ENCODE results near the gene SCFD2.
"Not testable (repeated sequence)": the region's sequence is repeated elsewhere in the genome, so short reads cannot be mapped to it uniquely, and the experiment has no call there.

SCFD2 gene

DNA sequence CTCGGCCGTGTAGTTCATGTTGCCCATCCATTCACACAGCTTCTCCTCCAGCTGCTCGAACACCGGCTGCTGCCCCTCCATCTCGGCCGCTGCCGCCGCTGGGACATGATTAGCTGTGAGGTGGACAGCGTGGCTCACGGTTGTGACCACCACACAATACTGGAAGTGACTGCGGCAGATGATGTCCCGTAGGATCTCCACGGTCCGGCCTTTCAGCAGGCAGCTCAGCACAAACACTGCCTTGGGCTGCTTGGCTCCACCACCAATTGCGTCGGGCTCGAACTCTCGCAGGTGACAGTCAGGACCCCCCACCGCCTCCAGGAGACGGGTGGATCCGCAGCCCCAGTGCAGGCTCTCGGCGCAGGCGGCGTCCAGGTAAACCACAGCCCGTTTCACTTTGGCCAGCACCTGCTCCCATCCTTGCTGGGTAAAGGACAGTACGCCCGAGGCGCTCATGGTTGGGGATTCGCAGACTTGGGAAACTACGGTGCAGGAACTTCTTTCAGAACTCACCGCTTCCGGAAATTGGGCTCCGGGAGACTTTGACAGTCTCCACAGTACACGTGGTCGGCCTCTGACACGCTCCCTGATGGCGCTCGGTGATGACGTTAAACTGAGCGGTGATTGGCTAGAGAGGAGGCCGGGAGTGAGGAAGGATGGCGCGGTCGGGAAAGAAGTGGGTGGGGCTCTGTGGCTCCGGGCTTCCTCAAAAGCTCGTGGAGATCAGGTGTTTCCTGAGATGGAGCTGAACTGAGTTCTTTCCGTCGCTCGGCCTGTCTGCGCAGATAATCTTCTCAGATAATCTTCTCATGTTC is at the start of gene SCFD2:
Gene SCFD2 (minus strand): TSS at position 576 of the 815 bp plus-strand sequence.
- H3K4me1 ChIP-seq (ENCODE audit: control insufficient read depth, insufficient read depth, low read length) = peaks cover 41% of the 10 kb centered on the region

DNA sequence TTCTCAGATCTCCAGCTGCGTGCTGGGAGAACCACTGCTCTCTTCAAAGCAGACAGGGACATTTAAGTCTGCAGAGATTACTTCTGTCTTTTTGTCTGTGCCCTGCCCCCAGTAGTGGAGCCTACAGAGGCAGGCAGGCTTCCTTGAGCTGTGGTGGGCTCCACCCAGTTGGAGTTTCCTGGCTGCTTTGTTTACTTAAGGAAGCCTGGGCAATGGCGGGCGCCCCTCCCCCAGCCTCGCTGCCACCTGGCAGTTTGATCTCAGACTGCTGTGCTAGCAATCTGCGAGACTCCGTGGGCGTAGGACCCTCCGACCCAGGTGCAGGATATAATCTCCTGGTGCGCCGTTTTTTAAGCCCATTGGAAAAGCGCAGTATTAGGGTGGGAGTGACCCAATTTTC is 43.6 kb upstream of the SCFD2 start:
- not testable (repeated sequence) for DNase-seq (ENCODE audit: low read depth); H3K9me3 ChIP-seq (ENCODE audit: control insufficient read depth, low read length); H3K4me1 ChIP-seq (ENCODE audit: control insufficient read depth, insufficient read depth, low read length); H3K9ac ChIP-seq (ENCODE audit: low read length); H3K36me3 ChIP-seq (ENCODE audit: control insufficient read depth, insufficient read depth, low read length, severe bottlenecking); H3K27me3 ChIP-seq (replicated peaks; ENCODE audit: control insufficient read depth, insufficient read depth, low read length); H3K4me3 ChIP-seq (ENCODE audit: low read length)

More for the DNA sequence above, at the start of gene SCFD2:
- Histone ChIP-seq H3K4me3 (ENCODE audit: low read length) (peak within 1 kb of the TSS; percentile 98), H3K36me3 (ENCODE audit: control insufficient read depth, insufficient read depth, low read length, severe bottlenecking) (no peaks in the 10 kb centered on the region), H3K9me3 (ENCODE audit: control insufficient read depth, low read length) (no peaks in the 10 kb centered on the region), H3K9ac (ENCODE audit: low read length) (peak within 1 kb of the TSS; percentile 94), H3K27me3 (replicated peaks; ENCODE audit: control insufficient read depth, insufficient read depth, low read length) (no peaks in the 10 kb centered on the region)
- DNase-seq (ENCODE audit: low read depth) = peak; percentile 99

DNA sequence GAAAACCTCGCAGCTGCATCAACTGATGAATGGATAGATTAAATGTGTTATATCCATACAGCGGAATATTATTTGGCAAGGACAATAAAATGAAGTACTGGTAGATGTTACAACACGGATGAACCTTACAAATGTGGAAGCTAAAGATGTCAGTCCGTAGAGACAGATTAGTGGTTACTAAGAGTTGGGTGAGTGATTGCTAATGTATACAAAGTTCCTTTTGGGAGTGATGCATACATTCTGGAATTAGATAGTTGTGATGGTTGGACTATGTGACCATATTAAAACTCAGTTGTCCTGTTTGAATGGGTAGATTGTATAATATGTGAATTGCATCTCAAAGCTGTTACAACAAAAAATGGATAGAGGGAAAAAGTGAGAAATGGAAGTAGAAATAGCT is 14.4 kb upstream of the SCFD2 start:
- Histone ChIP-seq H3K9ac (ENCODE audit: low read length) (no peak overlapping the region), H3K36me3 (ENCODE audit: control insufficient read depth, insufficient read depth, low read length, severe bottlenecking) (peaks cover 32% of the 10 kb centered on the region), H3K27me3 (replicated peaks; ENCODE audit: control insufficient read depth, insufficient read depth, low read length) (no peaks in the 10 kb centered on the region), H3K4me1 (ENCODE audit: control insufficient read depth, insufficient read depth, low read length) (peaks cover 23% of the 10 kb centered on the region), H3K4me3 (ENCODE audit: low read length) (peak overlapping the region; percentile 94), H3K9me3 (ENCODE audit: control insufficient read depth, low read length) (no peaks in the 10 kb centered on the region)
- DNase-seq (ENCODE audit: low read depth) = peak; percentile 6

DNA sequence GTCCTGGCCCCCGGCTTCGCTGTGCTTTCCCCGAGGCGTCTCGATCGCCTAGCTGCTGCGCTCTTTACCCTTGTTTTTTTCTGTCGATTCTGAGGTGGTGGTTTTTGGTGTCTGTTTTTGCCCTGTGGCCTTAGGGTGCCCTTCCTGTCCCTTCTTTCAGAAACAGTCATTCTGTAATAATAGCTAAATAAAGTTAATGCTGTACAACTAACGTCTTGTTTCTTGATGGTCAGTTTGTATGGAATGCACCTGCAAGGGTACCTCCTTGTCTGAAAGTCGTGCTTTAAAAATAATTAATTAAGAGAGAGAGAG is 12.3 kb upstream of the SCFD2 start:
- no peaks in the 10 kb centered on the region for H3K9me3 ChIP-seq (ENCODE audit: control insufficient read depth, low read length)
- no peaks in the 10 kb centered on the region for H3K27me3 ChIP-seq (replicated peaks; ENCODE audit: control insufficient read depth, insufficient read depth, low read length)
- H3K4me3 ChIP-seq (ENCODE audit: low read length) = peak overlapping the region; percentile 94
- DNase-seq (ENCODE audit: low read depth) = no peak
- H3K36me3 ChIP-seq (ENCODE audit: control insufficient read depth, insufficient read depth, low read length, severe bottlenecking) = peaks cover 11% of the 10 kb centered on the region
- peaks cover 23% of the 10 kb centered on the region for H3K4me1 ChIP-seq (ENCODE audit: control insufficient read depth, insufficient read depth, low read length)
- H3K9ac ChIP-seq (ENCODE audit: low read length) = peak overlapping the region; percentile 95

DNA sequence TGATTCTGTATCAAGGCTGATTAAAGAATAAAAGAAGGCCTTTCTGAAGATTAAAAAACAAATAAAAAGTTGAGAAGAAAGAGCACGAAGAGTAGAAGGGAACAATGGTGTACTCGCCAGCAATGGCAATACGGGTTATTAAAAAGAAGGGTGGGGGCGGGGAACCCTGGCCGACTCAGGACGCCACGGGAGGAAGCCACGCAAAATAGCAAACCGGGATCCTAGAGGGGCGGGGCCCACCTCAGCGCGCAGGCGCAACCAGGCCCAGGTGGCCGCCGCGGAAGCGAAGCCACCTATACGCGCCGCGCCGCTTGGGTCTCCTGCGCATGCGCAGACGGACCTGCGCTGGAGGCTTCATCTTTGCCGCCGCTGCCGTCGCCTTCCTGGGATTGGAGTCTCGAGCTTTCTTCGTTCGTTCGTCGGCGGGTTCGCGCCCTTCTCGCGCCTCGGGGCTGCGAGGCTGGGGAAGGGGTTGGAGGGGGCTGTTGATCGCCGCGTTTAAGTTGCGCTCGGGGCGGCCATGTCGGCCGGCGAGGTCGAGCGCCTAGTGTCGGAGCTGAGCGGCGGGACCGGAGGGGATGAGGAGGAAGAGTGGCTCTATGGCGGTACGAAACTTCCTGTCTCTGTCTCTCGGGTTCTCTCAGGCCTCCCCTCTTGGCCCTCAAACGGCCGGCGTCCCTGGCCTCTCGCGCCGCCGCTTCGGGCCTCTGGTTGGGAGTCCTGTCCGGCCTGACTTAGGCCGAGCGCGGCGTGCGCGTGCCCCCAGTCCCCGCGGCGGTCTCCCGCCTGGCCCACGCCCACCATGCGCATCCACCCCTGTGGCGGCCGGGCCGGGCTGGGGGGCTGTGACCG is 11.7 kb upstream of the SCFD2 start, which contains the start of gene FIP1L1:
Gene FIP1L1 (plus strand): TSS at position 323 of the 852 bp plus-strand sequence. CDS start 198 bp downstream, at position 521.
- H3K36me3 ChIP-seq (ENCODE audit: control insufficient read depth, insufficient read depth, low read length, severe bottlenecking) = peaks cover 5% of the 10 kb centered on the region
- H3K9ac ChIP-seq (ENCODE audit: low read length) = peak within 1 kb of the TSS; percentile 95
- peak within 1 kb of the TSS; percentile 94 for H3K4me3 ChIP-seq (ENCODE audit: low read length)
- no peaks in the 10 kb centered on the region for H3K27me3 ChIP-seq (replicated peaks; ENCODE audit: control insufficient read depth, insufficient read depth, low read length)
- peaks cover 23% of the 10 kb centered on the region for H3K4me1 ChIP-seq (ENCODE audit: control insufficient read depth, insufficient read depth, low read length)
- DNase-seq (ENCODE audit: low read depth) = peak; percentile 97
- H3K9me3 ChIP-seq (ENCODE audit: control insufficient read depth, low read length) = no peaks in the 10 kb centered on the region

DNA sequence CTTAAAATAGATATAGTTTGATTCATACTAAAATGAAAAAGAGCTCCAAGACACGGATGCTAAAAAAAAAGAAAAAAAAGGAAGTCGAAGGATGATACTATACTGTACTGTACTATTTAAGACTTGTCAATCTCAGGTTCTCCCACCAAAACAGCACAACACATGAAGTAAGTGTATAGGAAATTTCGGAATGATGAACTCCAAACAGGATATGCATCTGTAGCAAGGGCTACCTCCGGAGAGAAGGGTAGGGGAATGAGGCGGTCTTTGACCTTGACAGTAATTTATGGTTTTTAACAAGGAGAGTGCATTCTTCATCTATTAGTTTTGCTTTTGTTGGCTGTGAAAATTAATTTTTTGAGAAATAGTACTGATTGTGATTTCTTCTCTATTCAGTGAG is 11.0 kb upstream of the SCFD2 start:
- peaks cover 23% of the 10 kb centered on the region for H3K4me1 ChIP-seq (ENCODE audit: control insufficient read depth, insufficient read depth, low read length)
- H3K27me3 ChIP-seq (replicated peaks; ENCODE audit: control insufficient read depth, insufficient read depth, low read length) = no peaks in the 10 kb centered on the region
- H3K9me3 ChIP-seq (ENCODE audit: control insufficient read depth, low read length) = no peaks in the 10 kb centered on the region
- H3K4me3 ChIP-seq (ENCODE audit: low read length) = peak overlapping the region; percentile 94
- H3K9ac ChIP-seq (ENCODE audit: low read length) = peak overlapping the region; percentile 95
- peak; percentile 3 for DNase-seq (ENCODE audit: low read depth)
- no peaks in the 10 kb centered on the region for H3K36me3 ChIP-seq (ENCODE audit: control insufficient read depth, insufficient read depth, low read length, severe bottlenecking)

DNA sequence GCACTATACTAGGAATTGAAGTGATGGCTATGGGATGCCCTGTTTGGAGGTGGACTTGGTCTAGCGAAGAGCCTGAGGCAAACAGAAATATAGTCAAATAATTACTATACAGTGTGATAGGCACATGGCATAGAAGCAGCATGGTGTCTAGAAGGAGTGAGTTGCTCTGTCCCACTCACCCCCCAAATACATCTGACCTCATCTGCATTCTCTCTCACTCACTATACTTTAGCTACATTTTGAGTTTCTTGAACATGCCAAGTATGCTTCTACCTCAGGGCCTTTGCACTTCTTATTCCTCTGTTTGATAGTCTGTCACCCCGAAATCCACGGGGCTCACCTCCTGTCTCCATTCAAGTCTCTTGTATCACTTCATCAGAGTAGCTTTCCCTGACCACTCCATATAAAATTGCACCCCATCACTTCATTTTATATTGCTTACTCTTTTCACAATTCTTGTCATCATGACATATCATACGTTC is 9.0 kb upstream of the SCFD2 start:
- Histone ChIP-seq H3K4me1 (ENCODE audit: control insufficient read depth, insufficient read depth, low read length) (peaks cover 18% of the 10 kb centered on the region), H3K4me3 (ENCODE audit: low read length) (no peak overlapping the region), H3K36me3 (ENCODE audit: control insufficient read depth, insufficient read depth, low read length, severe bottlenecking) (no peaks in the 10 kb centered on the region), H3K9me3 (ENCODE audit: control insufficient read depth, low read length) (no peaks in the 10 kb centered on the region), H3K9ac (ENCODE audit: low read length) (no peak overlapping the region), H3K27me3 (replicated peaks; ENCODE audit: control insufficient read depth, insufficient read depth, low read length) (no peaks in the 10 kb centered on the region)
- no peak for DNase-seq (ENCODE audit: low read depth)

DNA sequence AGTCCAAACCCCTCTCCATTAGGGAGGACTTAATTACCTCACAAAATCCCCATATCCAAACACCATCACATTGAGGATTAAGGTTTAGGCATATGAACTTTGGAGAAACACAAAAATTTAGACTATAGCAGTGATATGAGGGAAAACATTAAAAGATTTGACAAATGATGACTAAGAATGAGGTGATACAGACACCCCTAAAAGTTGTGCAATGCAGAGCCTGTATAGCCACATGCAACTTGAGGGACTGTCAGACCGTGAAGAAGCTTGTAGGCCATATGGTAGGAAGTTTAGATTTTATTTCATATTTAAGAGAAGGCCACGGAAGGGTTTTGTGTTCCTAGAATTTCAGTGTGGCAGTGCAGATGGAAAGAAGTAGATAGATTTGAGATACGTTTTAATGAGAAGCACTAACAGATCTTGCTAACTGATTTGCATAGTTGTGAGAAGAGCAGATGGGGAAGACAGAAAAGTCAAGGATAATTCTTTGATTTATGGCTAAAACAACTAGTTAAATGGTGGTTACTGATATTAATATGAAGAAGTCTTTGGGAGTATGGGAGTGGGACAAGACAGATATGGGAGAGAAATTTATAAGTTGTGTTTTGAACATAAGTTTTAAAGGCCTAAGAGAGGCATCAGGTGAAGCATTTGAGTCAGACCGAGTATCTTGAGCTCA is 6.1 kb upstream of the SCFD2 start:
- H3K9ac ChIP-seq (ENCODE audit: low read length) = no peak overlapping the region
- no peak for DNase-seq (ENCODE audit: low read depth)
- peaks cover 2% of the 10 kb centered on the region for H3K4me1 ChIP-seq (ENCODE audit: control insufficient read depth, insufficient read depth, low read length)
- H3K4me3 ChIP-seq (ENCODE audit: low read length) = no peak overlapping the region
- no peaks in the 10 kb centered on the region for H3K27me3 ChIP-seq (replicated peaks; ENCODE audit: control insufficient read depth, insufficient read depth, low read length)
- no peaks in the 10 kb centered on the region for H3K9me3 ChIP-seq (ENCODE audit: control insufficient read depth, low read length)
- H3K36me3 ChIP-seq (ENCODE audit: control insufficient read depth, insufficient read depth, low read length, severe bottlenecking) = no peaks in the 10 kb centered on the region

DNA sequence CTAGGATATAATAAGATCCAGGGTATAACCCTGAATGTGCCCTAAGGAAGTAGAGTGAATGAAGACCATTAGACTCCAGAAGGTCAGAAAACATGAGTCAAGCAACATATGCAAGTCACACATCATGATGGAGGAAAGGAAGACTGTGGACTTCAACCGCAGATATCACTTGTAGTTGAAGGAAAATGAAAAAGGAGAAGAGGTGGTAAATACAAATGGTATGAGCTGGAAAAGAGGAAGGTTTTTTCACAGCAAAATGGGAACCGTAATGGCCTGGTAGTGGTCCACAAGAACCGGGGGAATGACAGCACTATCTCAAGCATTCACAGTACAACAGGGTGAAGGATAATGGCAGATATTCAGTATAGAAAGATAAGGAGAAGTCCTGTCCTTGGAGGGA is 5.2 kb upstream of the SCFD2 start:
- no peak overlapping the region for H3K9ac ChIP-seq (ENCODE audit: low read length)
- no peaks in the 10 kb centered on the region for H3K36me3 ChIP-seq (ENCODE audit: control insufficient read depth, insufficient read depth, low read length, severe bottlenecking)
- no peak for DNase-seq (ENCODE audit: low read depth)
- no peaks in the 10 kb centered on the region for H3K9me3 ChIP-seq (ENCODE audit: control insufficient read depth, low read length)
- no peaks in the 10 kb centered on the region for H3K27me3 ChIP-seq (replicated peaks; ENCODE audit: control insufficient read depth, insufficient read depth, low read length)
- peaks cover 2% of the 10 kb centered on the region for H3K4me1 ChIP-seq (ENCODE audit: control insufficient read depth, insufficient read depth, low read length)
- no peak overlapping the region for H3K4me3 ChIP-seq (ENCODE audit: low read length)

DNA sequence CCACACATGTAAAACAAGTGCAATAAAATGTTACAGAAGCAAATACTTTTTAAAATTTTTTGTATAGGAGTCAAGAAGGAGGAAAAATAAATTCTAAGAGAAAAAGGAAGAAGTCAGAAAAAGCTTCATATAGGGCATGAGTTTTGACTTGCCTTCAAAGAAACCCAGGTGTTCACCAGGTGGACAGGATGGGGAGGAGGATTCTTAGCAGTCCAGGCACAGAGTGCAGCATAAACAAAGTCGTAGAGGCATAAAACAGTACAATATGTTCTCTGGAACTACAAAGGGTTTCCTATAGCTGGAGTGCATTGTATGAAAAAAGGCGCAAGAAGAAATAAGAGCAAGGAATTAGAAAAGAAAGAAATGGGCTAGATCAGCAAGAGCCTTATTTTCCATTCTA is 1.9 kb upstream of the SCFD2 start:
- Histone ChIP-seq H3K36me3 (ENCODE audit: control insufficient read depth, insufficient read depth, low read length, severe bottlenecking) (no peaks in the 10 kb centered on the region), H3K9ac (ENCODE audit: low read length) (no peak overlapping the region), H3K27me3 (replicated peaks; ENCODE audit: control insufficient read depth, insufficient read depth, low read length) (no peaks in the 10 kb centered on the region), H3K4me1 (ENCODE audit: control insufficient read depth, insufficient read depth, low read length) (peaks cover 23% of the 10 kb centered on the region), H3K9me3 (ENCODE audit: control insufficient read depth, low read length) (no peaks in the 10 kb centered on the region), H3K4me3 (ENCODE audit: low read length) (no peak overlapping the region)
- DNase-seq (ENCODE audit: low read depth) = no peak

DNA sequence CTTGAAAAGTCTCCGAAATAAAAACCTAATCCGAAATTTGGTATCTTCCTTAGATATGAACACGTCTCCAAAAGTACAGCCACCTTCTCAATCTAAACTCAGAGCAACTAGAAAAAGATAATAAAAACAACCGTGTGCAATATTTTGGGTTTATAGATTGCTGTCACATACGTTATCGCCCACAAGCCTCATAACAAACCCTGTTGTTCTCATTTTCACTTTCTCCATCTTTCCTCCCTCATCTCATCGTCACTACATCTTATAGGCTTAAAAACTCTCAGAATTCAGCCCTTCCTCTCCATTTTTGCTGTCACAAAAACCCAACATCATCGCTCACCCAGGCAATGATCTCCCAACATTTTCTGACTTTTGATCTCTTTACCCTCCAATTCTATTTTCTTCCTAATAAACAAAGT is 448 bp upstream of the SCFD2 start:
- Histone ChIP-seq H3K4me1 (ENCODE audit: control insufficient read depth, insufficient read depth, low read length) (peaks cover 35% of the 10 kb centered on the region), H3K9me3 (ENCODE audit: control insufficient read depth, low read length) (no peaks in the 10 kb centered on the region), H3K4me3 (ENCODE audit: low read length) (peak overlapping the region; percentile 98), H3K9ac (ENCODE audit: low read length) (peak overlapping the region; percentile 94), H3K27me3 (replicated peaks; ENCODE audit: control insufficient read depth, insufficient read depth, low read length) (no peaks in the 10 kb centered on the region), H3K36me3 (ENCODE audit: control insufficient read depth, insufficient read depth, low read length, severe bottlenecking) (no peaks in the 10 kb centered on the region)
- DNase-seq (ENCODE audit: low read depth) = no peak
